K562 (cell line): Measurements from ENCODE around the gene DNM1. TPM values are rescaled to one million over a fixed set of nuclear protein-coding genes. Genes with fewer than 3 reads are reported as not detected.

Source experiments
- ATF2 ChIP-seq: sonication (generic); formaldehyde crosslinking; IDR thresholded peaks from 2 replicates; pipeline ENCODE4 v1.8.1; 2022; ENCODE audit warnings: missing genetic modification reagents
- DPF2 ChIP-seq: fragments of 450-650 bp; IDR thresholded peaks from 2 replicates; pipeline ENCODE4 v1.6.1; 2016
- FOXA3 ChIP-seq, 2 experiments: fragments of 450-650 bp in 1 of 2; sonication (generic) in 1 of 2; formaldehyde crosslinking; IDR thresholded peaks in 1 of 2; conservative IDR thresholded peaks in 1 of 2; 2 replicates each; pipeline versions ENCODE4 v1.4.0 to v1.8.0; 2020 to 2022; ENCODE audit warnings: mild to moderate bottlenecking in 2 of 2, missing genetic modification reagents in 1 of 2
- GTF2F1 ChIP-seq: IDR thresholded peaks from 2 replicates; pipeline ENCODE4 v1.6.1; 2011; ENCODE audit warnings: low read depth, low read length, improper control_type of control experiment
- ID3 ChIP-seq, 2 experiments: fragments of 250-450 bp in 1 of 2; fragments of 450-650 bp in 1 of 2; sonication (Bioruptor Pico) in 1 of 2; IDR thresholded peaks; 2 replicates each; pipeline versions ENCODE4 v1.6.1 to v1.8.0; 2016 to 2021; ENCODE audit warnings: mild to moderate bottlenecking in 2 of 2, moderate library complexity in 2 of 2, missing compliant biosample characterization in 1 of 2, missing genetic modification characterization in 1 of 2
- NRF1 ChIP-seq, 2 experiments: fragments of 450-650 bp; IDR thresholded peaks in 1 of 2; conservative IDR thresholded peaks in 1 of 2; 2 replicates each; pipeline ENCODE4 v1.6.1; 2014; ENCODE audit warnings: mild to moderate bottlenecking in 2 of 2
- PCBP2 ChIP-seq: fragments of 200-400 bp; formaldehyde crosslinking; IDR thresholded peaks from 2 replicates; pipeline ENCODE4 v1.6.1; 2018; ENCODE audit warnings: low read length, low read depth, mild to moderate bottlenecking, moderate library complexity; ENCODE audit not compliant: poor library complexity, severe bottlenecking
- PHB2 ChIP-seq: fragments of 450-650 bp; IDR thresholded peaks from 2 replicates; pipeline ENCODE4 v1.6.1; 2017; ENCODE audit warnings: low read depth
- POLR2AphosphoS2 ChIP-seq: IDR thresholded peaks from 2 replicates; pipeline ENCODE4 v1.6.1; 2012; ENCODE audit warnings: low read length, improper control_type of control experiment
- PURB ChIP-seq: sonication (generic); formaldehyde crosslinking; IDR thresholded peaks from 2 replicates; pipeline ENCODE4 v1.9.0; 2021; ENCODE audit warnings: low read depth, mild to moderate bottlenecking, missing genetic modification reagents
- RCOR1 ChIP-seq, 2 experiments: IDR thresholded peaks; 2 replicates each; pipeline ENCODE4 v1.6.1; 2012; ENCODE audit warnings: low read depth in 2 of 2, low read length in 2 of 2, borderline replicate concordance in 1 of 2, improper control_type of control experiment in 1 of 2
- TEAD4 ChIP-seq, 2 experiments: sonication (generic) in 1 of 2; formaldehyde crosslinking in 1 of 2; IDR thresholded peaks; 2 replicates each; pipeline versions ENCODE4 v1.6.1 to v1.8.0; 2012 to 2022; ENCODE audit warnings: borderline replicate concordance in 1 of 2, inconsistent platforms in 1 of 2, low read length in 1 of 2, mild to moderate bottlenecking in 1 of 2, missing genetic modification reagents in 1 of 2
- USF2 ChIP-seq: sonication (generic); formaldehyde crosslinking; IDR thresholded peaks from 2 replicates; pipeline ENCODE4 v1.5.0; 2020; ENCODE audit warnings: missing genetic modification reagents
- ZMIZ1 ChIP-seq, 2 experiments: fragments of 150-350 bp in 1 of 2; IDR thresholded peaks; 2 replicates each; pipeline ENCODE4 v1.6.1; 2012 to 2016; ENCODE audit warnings: low read depth in 2 of 2, low read length in 2 of 2, mild to moderate bottlenecking in 1 of 2, moderate library complexity in 1 of 2
- ZNF212 ChIP-seq: fragments of 450-650 bp; formaldehyde crosslinking; IDR thresholded peaks from 2 replicates; pipeline ENCODE4 v1.4.0; 2020; ENCODE audit warnings: mild to moderate bottlenecking
- ZNF408 ChIP-seq: fragments of 250-450 bp; sonication (Bioruptor Pico); IDR thresholded peaks from 2 replicates; pipeline ENCODE4 v1.4.0; 2020; ENCODE audit warnings: low read depth, mild to moderate bottlenecking, moderate library complexity
- polyA plus RNA-seq, 8 experiments: library from polyadenylated mRNA; depleted of rRNA in 4 of 8; stranded (reverse) in 5 of 8; unstranded in 3 of 8; fragments of >200 nt; fragmentation: Nextera tagmentation in 2 of 8; fragmentation: Illumina TruSeq in 1 of 8; extraction: Ambion mirVana in 2 of 8; extraction: Trizol in 1 of 8; gene quantifications; 2 replicates each; pipeline versions ENCODE4 v1.2.1 to v1.2.3, GENCODE V29; 2011 to 2014; ENCODE audit warnings: inconsistent platforms in 1 of 8, missing spikeins in 1 of 8
- total RNA-seq, 7 experiments: library from RNA; depleted of rRNA in 6 of 7; stranded (reverse); fragments of >200 nt in 6 of 7; fragmentation: Illumina TruSeq in 2 of 7; extraction: Trizol in 2 of 7; gene quantifications; 2 replicates each; pipeline versions ENCODE4 v1.2.1 to v1.2.3, GENCODE V29; 2011 to 2021; ENCODE audit warnings: low replicate concordance in 1 of 7

The DNM1 gene
- total and polyA plus RNA-seq, 9 of the 15 experiments (the other 6 are each of a cell fraction or from before 2014, with no cell fraction given): 0.39 to 23.1 (median 9.1) TPM

GRCh38 chr9:128296340-128297220 is 93.4 kb downstream of the DNM1 start (continued):
- TF ChIP-seq ATF2 (CRISPR knock-in tag): no peak
- peak in 1 of 2 experiments; percentile 8; a peak in 1 of 4 replicates for TF ChIP-seq ZMIZ1 (IDR thresholded peaks at IDR 0.05; ENCODE audit: low read depth in 2 of 2, low read length in 2 of 2)
- no peak for TF ChIP-seq ZNF408 (CRISPR knock-in tag)
- TF ChIP-seq FOXA3 (CRISPR knock-in tag; conservative IDR thresholded peaks at IDR 0.05 in 1 of 2, IDR thresholded peaks at IDR 0.05 in 1 of 2): 0 out of 4 replicates have a peak, but pooled peaks of 1 of the 2 experiments have one; percentile 4
- no peak for TF ChIP-seq ZNF212 (CRISPR knock-in tag)
- no peak for TF ChIP-seq PURB
- TF ChIP-seq TEAD4 (IDR thresholded peaks at IDR 0.05; ENCODE audit: low read length): peak; percentile 91
- no peak for TF ChIP-seq TEAD4 (CRISPR knock-in tag; IDR thresholded peaks at IDR 0.05; ENCODE audit: borderline replicate concordance)
- no peak for TF ChIP-seq DPF2
- peak; percentile 80 to 99; a peak in 3 of 4 replicates for TF ChIP-seq RCOR1 (IDR thresholded peaks at IDR 0.05; ENCODE audit: borderline replicate concordance in 1 of 2, low read depth in 2 of 2, low read length in 2 of 2)
- no peak for TF ChIP-seq PCBP2
- no peak for TF ChIP-seq USF2 (CRISPR knock-in tag)
- TF ChIP-seq POLR2AphosphoS2: no peak
- no peak for TF ChIP-seq NRF1 (conservative IDR thresholded peaks at IDR 0.05 in 1 of 2, IDR thresholded peaks at IDR 0.05 in 1 of 2)
- no peak for TF ChIP-seq PHB2
- TF ChIP-seq ID3 (CRISPR knock-in tag; IDR thresholded peaks at IDR 0.05): no peak
- peak; percentile 96; the same call in 1 of the 2 replicates for TF ChIP-seq ID3 (tag; IDR thresholded peaks at IDR 0.05)
- TF ChIP-seq GTF2F1: no peak
